SK-N-SH (cell line): ENCODE results near the gene NEAT1. TPM values are rescaled to one million over a fixed set of nuclear protein-coding genes. Genes with fewer than 3 reads are reported as not detected.

Source experiments
- CTCF ChIA-PET: fragments of 300-600, 350-600 bp; formaldehyde crosslinking; extraction: SDS; loops from one replicate; lab custom pipeline; 2021; lab: Yijun Ruan, JAX
- POLR2A ChIA-PET: fragments of 350-600 bp; sonication (Branson Sonifier 250); formaldehyde crosslinking; extraction: SDS; loops from one replicate; lab custom pipeline; 2020; ENCODE audit warnings: antibody characterized with exemption, inconsistent platforms; lab: Yijun Ruan, JAX
- DNase-seq: peaks from one replicate; pipeline ENCODE4 v3.0.0; 2012
- H2AFZ ChIP-seq: fragments of 200-600 bp; sonication (generic); 2 replicates; pipeline ENCODE4 v1.8.1; 2016; ENCODE audit warnings: antibody characterized with exemption, mild to moderate bottlenecking, low read depth
- H3F3A ChIP-seq: fragments of 200-600 bp; sonication (generic); replicated peaks from 2 replicates; pipeline ENCODE3; 2016; ENCODE audit warnings: antibody characterized with exemption, mild to moderate bottlenecking; ENCODE audit not compliant: insufficient read depth
- H3K27ac ChIP-seq, 2 experiments: fragments of 200-500 bp in 1 of 2; fragments of 200-600 bp in 1 of 2; sonication (Bioruptor generic) in 1 of 2; sonication (generic), shearing (Covaris generic) in 1 of 2; 2 replicates each; pipeline versions ENCODE4 v1.5.1 to v1.6.1; 2014 to 2016; ENCODE audit warnings: low read depth in 2 of 2, inconsistent platforms in 1 of 2, low read length in 1 of 2, mild to moderate bottlenecking in 1 of 2, mixed read lengths in 1 of 2
- H3K27me3 ChIP-seq: fragments of 200-600 bp; sonication (generic), shearing (Covaris generic); 2 replicates; pipeline ENCODE4 v1.6.1; 2016; ENCODE audit warnings: mixed run types; ENCODE audit not compliant: insufficient read depth
- H3K36me3 ChIP-seq, 2 experiments: fragments of 200-500 bp in 1 of 2; fragments of 200-600 bp in 1 of 2; sonication (Bioruptor generic) in 1 of 2; sonication (generic) in 1 of 2; replicated peaks in 1 of 2; 2 replicates each; pipeline versions ENCODE3 to v1.5.1; 2014 to 2016; ENCODE audit warnings: low read length in 1 of 2, mild to moderate bottlenecking in 1 of 2; ENCODE audit not compliant: insufficient read depth in 2 of 2, control insufficient read depth in 1 of 2
- H3K4me1 ChIP-seq, 2 experiments: fragments of 200-500 bp in 1 of 2; fragments of 200-600 bp in 1 of 2; sonication (Bioruptor generic) in 1 of 2; sonication (generic), shearing (Covaris generic) in 1 of 2; 2 replicates each; pipeline versions ENCODE4 v1.5.1 to v1.6.1; 2014 to 2016; ENCODE audit warnings: low read depth in 1 of 2, low read length in 1 of 2, mixed run types in 1 of 2; ENCODE audit not compliant: insufficient read depth in 2 of 2, control insufficient read depth in 1 of 2
- H3K4me2 ChIP-seq: fragments of 200-600 bp; sonication (generic), shearing (Covaris generic); 2 replicates; pipeline ENCODE4 v1.6.1; 2017; ENCODE audit warnings: mixed run types
- H3K4me3 ChIP-seq, 2 experiments: fragments of 200-500 bp in 1 of 2; fragments of 200-600 bp in 1 of 2; sonication (Bioruptor generic) in 1 of 2; sonication (generic), shearing (Covaris generic) in 1 of 2; 2 replicates each; pipeline versions ENCODE4 v1.5.1 to v1.8.1; 2014 to 2016; ENCODE audit warnings: low read depth in 2 of 2, inconsistent platforms in 1 of 2, low read length in 1 of 2, mild to moderate bottlenecking in 1 of 2, mixed read lengths in 1 of 2, moderate library complexity in 1 of 2
- H3K79me2 ChIP-seq: fragments of 200-600 bp; sonication (generic); 2 replicates; pipeline ENCODE4 v1.8.1; 2017; ENCODE audit warnings: mild to moderate bottlenecking; ENCODE audit not compliant: insufficient read depth
- H3K9ac ChIP-seq: fragments of 200-600 bp; sonication (generic); 2 replicates; pipeline ENCODE4 v1.6.1; 2017; ENCODE audit warnings: mixed run types
- H3K9me2 ChIP-seq: fragments of 200-600 bp; sonication (generic); 2 replicates; pipeline ENCODE4 v1.6.1; 2017; ENCODE audit warnings: mixed run types
- H3K9me3 ChIP-seq: fragments of 200-600 bp; sonication (generic); 2 replicates; pipeline ENCODE4 v1.6.1; 2017; ENCODE audit warnings: mixed run types, mild to moderate bottlenecking, moderate library complexity
- H4K20me1 ChIP-seq: fragments of 200-600 bp; sonication (generic); 2 replicates; pipeline ENCODE4 v1.6.1; 2017; ENCODE audit warnings: mild to moderate bottlenecking, mixed run types; ENCODE audit not compliant: insufficient read depth
- CHD2 ChIP-seq: fragments of 150-350 bp; IDR thresholded peaks from 2 replicates; pipeline ENCODE4 v1.6.1; 2018; ENCODE audit warnings: low read length; ENCODE audit not compliant: partially characterized antibody
- CTCF ChIP-seq: fragments of 200-600 bp; sonication (generic); IDR thresholded peaks from 2 replicates; pipeline ENCODE4 v1.6.1; 2017; ENCODE audit warnings: antibody characterized with exemption, mild to moderate bottlenecking, moderate library complexity
- ELF1 ChIP-seq: IDR thresholded peaks from 2 replicates; pipeline ENCODE4 v1.4.0; 2012
- EP300 ChIP-seq, 2 experiments: IDR thresholded peaks; 2 replicates each; pipeline versions ENCODE4 v1.4.0 to v1.6.1; 2012; ENCODE audit warnings: borderline replicate concordance in 1 of 2, low read depth in 1 of 2, low read length in 1 of 2
- FOSL2 ChIP-seq: IDR thresholded peaks from 2 replicates; pipeline ENCODE4 v1.4.0; 2012; ENCODE audit warnings: low read depth, mild to moderate bottlenecking, moderate library complexity, borderline replicate concordance
- FOXM1 ChIP-seq: IDR thresholded peaks from 2 replicates; pipeline ENCODE4 v1.4.0; 2012; ENCODE audit warnings: low read depth, mild to moderate bottlenecking
- GABPA ChIP-seq: IDR thresholded peaks from 2 replicates; pipeline ENCODE4 v1.4.0; 2012; ENCODE audit warnings: low read depth, mild to moderate bottlenecking
- GATA2 ChIP-seq: sonication (generic); formaldehyde crosslinking; IDR thresholded peaks from 2 replicates; pipeline ENCODE4 v1.5.0; 2020; ENCODE audit warnings: mild to moderate bottlenecking, missing genetic modification reagents
- NFIC ChIP-seq: IDR thresholded peaks from 2 replicates; pipeline ENCODE4 v1.4.0; 2012; ENCODE audit warnings: borderline replicate concordance
- RAD21 ChIP-seq: IDR thresholded peaks from 2 replicates; pipeline ENCODE4 v1.6.1; 2012; ENCODE audit warnings: mild to moderate bottlenecking, low read length
- REST ChIP-seq: IDR thresholded peaks from 2 replicates; pipeline ENCODE4 v1.6.1; 2012; ENCODE audit warnings: mild to moderate bottlenecking, low read depth, low read length, moderate library complexity
- SIN3A ChIP-seq: IDR thresholded peaks from 2 replicates; pipeline ENCODE4 v1.6.1; 2012; ENCODE audit warnings: low read depth, mild to moderate bottlenecking, low read length, moderate library complexity, borderline replicate concordance
- TCF12 ChIP-seq: IDR thresholded peaks from 2 replicates; pipeline ENCODE4 v1.4.0; 2012
- TEAD4 ChIP-seq: IDR thresholded peaks from 2 replicates; pipeline ENCODE4 v1.4.0; 2012; ENCODE audit warnings: mild to moderate bottlenecking, borderline replicate concordance; ENCODE audit not compliant: insufficient read depth
- WGBS: methylation state at CpG from one replicate; pipeline ENCODE4 v1.1.6; 2017; ENCODE audit warnings: low lambda C conversion rate; 5-methylcytosine and 5-hydroxymethylcytosine counted together
- polyA plus RNA-seq, 3 experiments: library from polyadenylated mRNA; depleted of rRNA; stranded (reverse); fragments of >200 nt; gene quantifications; 2 replicates each; pipeline ENCODE4 v1.2.3, GENCODE V29; 2012

The NEAT1 gene
- polyA plus RNA-seq, 1 of the 3 experiments (the other 2 are of a cell fraction): 435 TPM

GRCh38 chr11:65410936-65411680 is 11.5 kb upstream of the NEAT1 start:
- no peak overlapping the region for H3K4me2 ChIP-seq
- ChIA-PET POLR2A (no interaction called here), CTCF (interaction anchor here (1.8 kb wide), 1 partner anchor 100 kb away, joined by 4 read pairs; no protein-coding TSS in a partner anchor)
- H3K9me3 ChIP-seq: no peaks in the 10 kb centered on the region
- H3K4me3 ChIP-seq: no peak overlapping the region
- no peaks in the 10 kb centered on the region for H3F3A ChIP-seq
- DNase-seq: no peak
- TF ChIP-seq CHD2 (no peak), EP300 (IDR thresholded peaks at IDR 0.05; ENCODE audit: borderline replicate concordance in 1 of 2, low read depth in 1 of 2, low read length in 1 of 2) (no peak), FOSL2 (no peak), ELF1 (no peak), GATA2 (no peak), CTCF (no peak), TCF12 (no peak), NFIC (no peak), TEAD4 (no peak), GABPA (no peak), SIN3A (no peak), REST (no peak), RAD21 (no peak), FOXM1 (no peak)
- H3K9ac ChIP-seq: no peak overlapping the region
- H2AFZ ChIP-seq: no peak overlapping the region
- H3K27me3 ChIP-seq: no peaks in the 10 kb centered on the region
- H3K27ac ChIP-seq: no peak overlapping the region
- no peaks in the 10 kb centered on the region for H3K9me2 ChIP-seq
- WGBS: 90% methylated on average over 14 of the region's 29 CpGs
- H3K79me2 ChIP-seq: peaks cover 5% of the 10 kb centered on the region; the same call in 1 of the 2 replicates
- peaks cover 4 to 5% of the 10 kb centered on the region in 2 experiments; a peak in 2 of 4 replicates for H3K4me1 ChIP-seq
- peaks cover 13 to 15% of the 10 kb centered on the region in 2 experiments for H3K36me3 ChIP-seq
- no peaks in the 10 kb centered on the region for H4K20me1 ChIP-seq
